ENCODE measurements around the gene FARS2. TPM values are rescaled to one million over a fixed set of nuclear protein-coding genes. Genes with fewer than 3 reads are reported as not detected.
A peak's percentile ranks its signal among the peaks of the same experiment; 100 is the strongest.

FARS2 gene
- total and polyA plus RNA-seq, 4 donors: 16.6 to 29.0 (median 21.1) TPM

- 100% methylated on average over 2 of the region's 7 CpGs for WGBS (ENCODE audit: insufficient coverage)
- Histone ChIP-seq H3K27ac (ENCODE audit: low read depth, low read length) (no peak overlapping the region), H3K4me1 (ENCODE audit: control insufficient read depth, insufficient read depth, low read length) (peaks cover 23% of the 10 kb centered on the region), H3K9me3 (ENCODE audit: control insufficient read depth, insufficient read depth, low read length) (no peaks in the 10 kb centered on the region), H3K4me3 (ENCODE audit: low read depth, low read length) (no peak overlapping the region), H3K36me3 (ENCODE audit: control insufficient read depth, insufficient read depth, low read length) (no peaks in the 10 kb centered on the region), H3K27me3 (ENCODE audit: control insufficient read depth, insufficient read depth, low read length) (no peaks in the 10 kb centered on the region)
- no peak for DNase-seq (ENCODE audit: low read depth in 4 of 6, low spot score in 6 of 6)
These were observed 405.4 kb downstream of the FARS2 start for GRCh38 chr6:5666695-5667094.

DNA sequence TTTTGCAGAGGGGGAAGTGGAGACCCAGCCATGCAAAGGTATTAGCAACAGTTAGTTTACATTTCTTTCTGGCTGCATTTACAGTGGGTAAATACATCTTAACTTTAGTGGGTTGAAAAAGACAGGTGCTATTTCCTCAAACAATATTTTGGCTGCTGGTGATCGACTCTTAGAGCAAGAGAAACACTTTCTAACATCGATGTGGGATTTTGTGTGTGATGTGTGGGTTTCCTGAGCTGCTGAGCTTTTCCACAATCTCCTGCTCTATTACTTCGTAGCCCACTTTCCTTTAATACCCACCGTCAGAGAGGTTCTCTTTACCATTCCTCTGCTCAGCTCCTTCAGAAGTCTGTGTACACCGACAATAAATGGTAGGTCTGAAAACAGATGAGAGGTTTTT lies 406.4 kb downstream of the FARS2 start:
- Histone ChIP-seq H3K9me3 (ENCODE audit: control insufficient read depth, insufficient read depth, low read length) (no peaks in the 10 kb centered on the region), H3K4me3 (ENCODE audit: low read depth, low read length) (no peak overlapping the region), H3K36me3 (ENCODE audit: control insufficient read depth, insufficient read depth, low read length) (no peaks in the 10 kb centered on the region), H3K27me3 (ENCODE audit: control insufficient read depth, insufficient read depth, low read length) (no peaks in the 10 kb centered on the region), H3K4me1 (ENCODE audit: control insufficient read depth, insufficient read depth, low read length) (peaks cover 32% of the 10 kb centered on the region), H3K27ac (ENCODE audit: low read depth, low read length) (no peak overlapping the region)
- DNase-seq (ENCODE audit: low read depth in 4 of 6, low spot score in 6 of 6): no peak
- WGBS (ENCODE audit: insufficient coverage): no CpG with 5 or more reads among the region's 5 CpGs

- no peaks in the 10 kb centered on the region for H3K9me3 ChIP-seq (ENCODE audit: control insufficient read depth, insufficient read depth, low read length)
- H3K36me3 ChIP-seq (ENCODE audit: control insufficient read depth, insufficient read depth, low read length): no peaks in the 10 kb centered on the region
- peaks cover 22% of the 10 kb centered on the region for H3K4me1 ChIP-seq (ENCODE audit: control insufficient read depth, insufficient read depth, low read length)
- H3K27ac ChIP-seq (ENCODE audit: low read depth, low read length): no peak overlapping the region
- WGBS (ENCODE audit: insufficient coverage): no CpG with 5 or more reads among the region's 2 CpGs
- no peak overlapping the region for H3K4me3 ChIP-seq (ENCODE audit: low read depth, low read length)
- DNase-seq (ENCODE audit: low read depth in 4 of 6, low spot score in 6 of 6): no peak
- H3K27me3 ChIP-seq (ENCODE audit: control insufficient read depth, insufficient read depth, low read length): no peaks in the 10 kb centered on the region
These were observed 409.1 kb downstream of the FARS2 start for GRCh38 chr6:5670381-5670780.

GRCh38 chr6:5670811-5671561 lies 409.7 kb downstream of the FARS2 start:
- no peaks in the 10 kb centered on the region for H3K36me3 ChIP-seq (ENCODE audit: control insufficient read depth, insufficient read depth, low read length)
- DNase-seq (ENCODE audit: low read depth in 4 of 6, low spot score in 6 of 6): peak in 2 of 6 donors; percentile 14 to 59

DNA sequence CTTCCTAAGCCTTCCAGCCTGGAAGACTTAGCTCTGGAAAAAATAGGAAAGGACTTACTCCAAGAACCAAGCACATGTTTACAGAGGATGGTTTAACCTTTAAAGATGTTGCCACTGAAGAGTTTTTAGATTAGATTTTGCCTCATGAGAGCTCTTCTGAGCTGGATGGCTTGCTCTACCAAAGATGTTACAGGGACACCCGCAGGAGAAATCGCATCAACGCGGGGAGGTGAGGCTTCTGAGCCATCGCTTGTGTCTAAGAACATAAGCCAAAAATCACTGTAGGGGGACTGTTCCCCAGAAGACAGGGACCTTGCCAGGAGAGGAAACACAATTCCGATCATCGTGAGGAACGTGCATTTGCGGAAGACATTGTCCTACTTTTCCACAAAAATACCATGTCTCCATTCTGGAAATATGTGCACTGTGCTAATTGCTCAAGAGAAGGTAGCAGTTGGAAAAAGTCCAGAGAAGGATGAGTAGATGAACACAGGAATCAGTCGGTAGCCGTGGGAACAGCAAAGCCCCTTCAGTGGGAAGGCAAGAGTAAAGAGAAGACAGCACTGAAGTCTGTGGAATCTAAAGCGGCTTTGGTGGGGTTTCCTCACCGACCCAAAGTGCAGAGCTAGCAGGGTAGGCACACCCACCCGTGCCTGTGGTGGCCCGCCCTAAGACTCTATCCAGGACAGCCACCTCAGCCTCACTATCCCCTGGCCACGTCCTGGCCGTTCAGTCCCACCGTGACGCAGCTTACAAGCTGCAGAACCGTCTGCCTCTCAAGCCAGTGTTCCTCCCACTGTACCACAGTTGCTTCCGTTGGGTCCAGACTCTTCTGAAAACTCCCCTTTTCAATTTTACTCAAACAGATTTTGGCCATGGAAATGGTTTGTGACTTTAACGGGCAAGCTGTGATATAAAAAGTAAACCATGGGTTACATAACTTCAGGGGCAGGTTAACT lies 410.6 kb downstream of the FARS2 start:
- no peak for DNase-seq (ENCODE audit: low read depth in 4 of 6, low spot score in 6 of 6)
- H3K27ac ChIP-seq (ENCODE audit: low read depth, low read length): peak overlapping the region; percentile 36

More at GRCh38 chr6:5670811-5671561, 409.7 kb downstream of the FARS2 start:
- Histone ChIP-seq H3K4me3 (ENCODE audit: low read depth, low read length) (no peak overlapping the region), H3K27ac (ENCODE audit: low read depth, low read length) (peak overlapping the region; percentile 12), H3K9me3 (ENCODE audit: control insufficient read depth, insufficient read depth, low read length) (no peaks in the 10 kb centered on the region), H3K27me3 (ENCODE audit: control insufficient read depth, insufficient read depth, low read length) (no peaks in the 10 kb centered on the region), H3K4me1 (ENCODE audit: control insufficient read depth, insufficient read depth, low read length) (peaks cover 22% of the 10 kb centered on the region)
- 34% methylated on average over 3 of the region's 7 CpGs for WGBS (ENCODE audit: insufficient coverage)

DNA sequence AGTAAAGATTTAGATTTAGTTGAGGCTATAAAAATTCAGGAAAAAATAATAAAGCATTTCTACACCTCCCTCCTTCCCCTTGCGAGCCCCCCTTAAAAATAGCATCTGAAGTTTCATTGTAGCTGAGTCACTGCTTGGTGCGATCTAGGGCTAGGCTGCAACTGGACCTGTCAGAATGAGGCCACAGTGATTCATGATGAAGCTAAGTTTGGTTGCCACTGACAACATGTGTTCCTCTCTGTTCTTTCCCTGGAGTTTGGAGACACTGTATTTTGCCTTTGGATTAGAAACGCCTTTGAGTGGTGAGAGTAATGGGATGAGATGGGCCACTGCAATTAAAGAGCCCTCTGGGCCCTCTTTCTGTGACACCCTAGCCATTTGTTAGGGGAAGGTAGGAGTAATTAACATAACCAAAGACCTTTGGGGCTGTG lies 411.3 kb downstream of the FARS2 start:
- Histone ChIP-seq H3K4me3 (ENCODE audit: low read depth, low read length) (no peak overlapping the region), H3K27me3 (ENCODE audit: control insufficient read depth, insufficient read depth, low read length) (no peaks in the 10 kb centered on the region), H3K9me3 (ENCODE audit: control insufficient read depth, insufficient read depth, low read length) (no peaks in the 10 kb centered on the region), H3K4me1 (ENCODE audit: control insufficient read depth, insufficient read depth, low read length) (peaks cover 22% of the 10 kb centered on the region), H3K27ac (ENCODE audit: low read depth, low read length) (peak overlapping the region; percentile 36), H3K36me3 (ENCODE audit: control insufficient read depth, insufficient read depth, low read length) (no peaks in the 10 kb centered on the region)
- 14% methylated on average over 2 of the region's 3 CpGs for WGBS (ENCODE audit: insufficient coverage)
- DNase-seq (ENCODE audit: low read depth in 4 of 6, low spot score in 6 of 6): peak in 4 of 6 donors; percentile 27 to 67 (median 50)

More for the DNA sequence above, 410.6 kb downstream of the FARS2 start:
- no peaks in the 10 kb centered on the region for H3K9me3 ChIP-seq (ENCODE audit: control insufficient read depth, insufficient read depth, low read length)
- no peaks in the 10 kb centered on the region for H3K27me3 ChIP-seq (ENCODE audit: control insufficient read depth, insufficient read depth, low read length)
- H3K4me3 ChIP-seq (ENCODE audit: low read depth, low read length): no peak overlapping the region
- H3K4me1 ChIP-seq (ENCODE audit: control insufficient read depth, insufficient read depth, low read length): peaks cover 22% of the 10 kb centered on the region
- 79% methylated on average over 16 of the region's 22 CpGs for WGBS (ENCODE audit: insufficient coverage)
- H3K36me3 ChIP-seq (ENCODE audit: control insufficient read depth, insufficient read depth, low read length): no peaks in the 10 kb centered on the region

DNA sequence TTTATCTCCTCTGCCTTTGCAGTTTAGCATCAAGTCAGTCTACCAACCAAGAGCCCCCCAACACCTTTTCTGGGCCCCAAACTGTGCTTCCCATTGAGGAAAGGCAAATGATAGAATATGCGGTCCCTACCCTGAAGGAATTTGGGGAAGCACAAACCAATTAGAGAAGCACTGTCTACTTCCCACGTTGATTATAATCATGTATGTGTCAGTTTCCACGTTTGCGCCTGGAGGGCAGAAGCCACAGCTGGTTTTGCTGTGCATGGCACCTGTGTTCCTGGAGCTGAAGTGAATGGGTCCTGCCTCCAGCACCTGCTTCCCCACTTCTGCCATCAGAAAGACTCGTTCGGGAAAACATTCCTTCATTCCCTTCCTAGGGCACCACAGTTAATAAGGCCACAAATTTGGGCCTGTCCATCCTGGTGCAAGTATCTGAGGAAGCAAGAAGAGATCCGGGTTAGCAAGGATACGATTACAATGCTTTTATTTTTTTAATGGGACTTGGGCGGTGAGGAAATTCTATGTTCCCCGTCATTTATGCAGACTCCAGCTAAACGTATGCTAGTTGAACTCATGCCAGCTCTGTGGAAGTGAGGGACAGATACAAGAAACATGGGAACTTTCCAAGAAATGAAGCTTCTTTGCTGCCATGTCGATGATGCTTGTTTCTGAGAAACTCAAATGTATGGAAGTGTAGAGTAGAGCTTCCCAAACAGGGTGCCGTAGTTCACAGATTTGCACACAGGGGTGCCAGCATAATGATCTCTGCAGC lies 411.9 kb downstream of the FARS2 start:
- peak in 2 of 6 donors; percentile 61 to 65 for DNase-seq (ENCODE audit: low read depth in 4 of 6, low spot score in 6 of 6)
- Histone ChIP-seq H3K4me1 (ENCODE audit: control insufficient read depth, insufficient read depth, low read length) (peaks cover 22% of the 10 kb centered on the region), H3K27ac (ENCODE audit: low read depth, low read length) (no peak overlapping the region), H3K27me3 (ENCODE audit: control insufficient read depth, insufficient read depth, low read length) (no peaks in the 10 kb centered on the region), H3K36me3 (ENCODE audit: control insufficient read depth, insufficient read depth, low read length) (no peaks in the 10 kb centered on the region), H3K4me3 (ENCODE audit: low read depth, low read length) (no peak overlapping the region), H3K9me3 (ENCODE audit: control insufficient read depth, insufficient read depth, low read length) (no peaks in the 10 kb centered on the region)
- 73% methylated on average over 10 of the region's 13 CpGs for WGBS (ENCODE audit: insufficient coverage)

DNA sequence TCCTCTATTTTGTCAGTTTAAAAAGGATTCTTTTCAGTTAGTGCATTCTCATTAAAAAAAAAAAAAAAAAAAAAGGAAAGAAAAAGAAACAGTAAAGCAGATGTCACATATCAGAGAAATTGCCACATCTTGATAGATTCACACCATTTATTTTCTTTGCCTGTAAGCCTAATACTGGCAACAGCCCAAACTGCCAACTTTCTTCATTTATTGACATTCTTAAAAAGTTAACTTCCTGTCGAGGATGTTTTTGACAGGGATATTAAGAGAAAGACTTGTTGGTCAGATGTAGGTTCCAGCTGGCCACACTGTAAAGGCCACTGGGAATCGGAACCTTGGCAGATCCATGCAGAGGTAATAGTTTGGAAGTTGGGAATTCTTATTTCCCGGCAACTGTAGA lies 412.8 kb downstream of the FARS2 start:
- peaks cover 22% of the 10 kb centered on the region for H3K4me1 ChIP-seq (ENCODE audit: control insufficient read depth, insufficient read depth, low read length)
- H3K9me3 ChIP-seq (ENCODE audit: control insufficient read depth, insufficient read depth, low read length): no peaks in the 10 kb centered on the region
- no peak for DNase-seq (ENCODE audit: low read depth in 4 of 6, low spot score in 6 of 6)
- H3K27ac ChIP-seq (ENCODE audit: low read depth, low read length): no peak overlapping the region
- no peak overlapping the region for H3K4me3 ChIP-seq (ENCODE audit: low read depth, low read length)
- no peaks in the 10 kb centered on the region for H3K36me3 ChIP-seq (ENCODE audit: control insufficient read depth, insufficient read depth, low read length)
- H3K27me3 ChIP-seq (ENCODE audit: control insufficient read depth, insufficient read depth, low read length): no peaks in the 10 kb centered on the region
- WGBS (ENCODE audit: insufficient coverage): 57% methylated on average over 1 of the region's 3 CpGs

DNA sequence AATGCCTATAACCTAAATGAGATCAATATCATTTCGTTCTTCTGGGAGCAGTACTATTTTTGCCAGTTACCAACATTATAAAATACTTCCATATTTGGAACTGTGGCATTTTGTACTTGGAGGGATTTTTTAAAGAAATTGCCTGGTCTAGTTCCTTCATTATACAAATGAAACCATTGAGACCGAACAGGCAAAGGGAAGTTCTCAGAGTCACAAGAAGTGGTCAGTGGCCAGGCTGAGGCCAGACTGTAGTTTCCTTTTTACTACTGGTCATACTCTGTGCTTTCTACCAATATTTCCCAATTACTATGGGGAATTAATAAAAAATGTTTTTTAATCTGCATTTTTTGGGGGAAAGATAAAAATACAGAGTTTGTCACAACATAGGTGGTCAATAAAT lies 413.4 kb downstream of the FARS2 start:
- Histone ChIP-seq H3K27me3 (ENCODE audit: control insufficient read depth, insufficient read depth, low read length) (no peaks in the 10 kb centered on the region), H3K27ac (ENCODE audit: low read depth, low read length) (no peak overlapping the region), H3K4me3 (ENCODE audit: low read depth, low read length) (no peak overlapping the region), H3K9me3 (ENCODE audit: control insufficient read depth, insufficient read depth, low read length) (no peaks in the 10 kb centered on the region), H3K36me3 (ENCODE audit: control insufficient read depth, insufficient read depth, low read length) (no peaks in the 10 kb centered on the region), H3K4me1 (ENCODE audit: control insufficient read depth, insufficient read depth, low read length) (peaks cover 22% of the 10 kb centered on the region)
- no CpG with 5 or more reads among the region's 2 CpGs for WGBS (ENCODE audit: insufficient coverage)
- no peak for DNase-seq (ENCODE audit: low read depth in 4 of 6, low spot score in 6 of 6)
